CD14-positive monocyte (primary cell): Measurements from ENCODE around the gene GCK. TPM values are rescaled to one million over a fixed set of nuclear protein-coding genes. Genes with fewer than 3 reads are reported as not detected.

Source experiments
- DNase-seq, 3 donors: peaks; one replicate each; pipeline ENCODE4 v3.0.0-alpha.2; 2011 to 2022
- H2AFZ ChIP-seq: 2 replicates; pipeline ENCODE4 v1.6.0; 2012; ENCODE audit warnings: mild to moderate bottlenecking, low read depth, low read length, inconsistent platforms; ENCODE audit not compliant: insufficient read depth, poor library complexity, severe bottlenecking
- H3K27ac ChIP-seq, 2 donors: 1 replicate in 1 of 2; 2 replicates in 1 of 2; pipeline ENCODE4 v1.5.1; 2012 to 2013; ENCODE audit warnings: low read length in 2 of 2, control low read depth in 1 of 2, inconsistent platforms in 1 of 2, low read depth in 1 of 2, mild to moderate bottlenecking in 1 of 2
- H3K27me3 ChIP-seq, 2 donors: one replicate each; pipeline versions ENCODE4 v1.6.0 to v1.6.1; 2011 to 2013; ENCODE audit warnings: low read length in 2 of 2; ENCODE audit not compliant: control insufficient read depth in 2 of 2, insufficient read depth in 2 of 2
- H3K36me3 ChIP-seq, 2 donors: replicated peaks in 1 of 2; 1 replicate in 1 of 2; 2 replicates in 1 of 2; pipeline versions ENCODE4 v1.5.1 to v1.6.1; 2012 to 2013; ENCODE audit warnings: low read length in 2 of 2, control low read depth in 1 of 2, inconsistent platforms in 1 of 2, mild to moderate bottlenecking in 1 of 2; ENCODE audit not compliant: insufficient read depth in 2 of 2, control insufficient read depth in 1 of 2
- H3K4me1 ChIP-seq, 2 donors: 1 replicate in 1 of 2; 2 replicates in 1 of 2; pipeline versions ENCODE4 v1.5.1 to v1.6.1; 2012 to 2013; ENCODE audit warnings: low read length in 2 of 2, control low read depth in 1 of 2, inconsistent platforms in 1 of 2, mild to moderate bottlenecking in 1 of 2, moderate library complexity in 1 of 2; ENCODE audit not compliant: insufficient read depth in 2 of 2, control insufficient read depth in 1 of 2
- H3K4me2 ChIP-seq: replicated peaks from 2 replicates; pipeline ENCODE3; 2012; ENCODE audit warnings: low read length, moderate library complexity, mild to moderate bottlenecking; ENCODE audit not compliant: poor library complexity, severe bottlenecking; ENCODE audit errors: extremely low read depth
- H3K4me3 ChIP-seq, 3 experiments: fragments of 200-600 bp in 1 of 3; sonication (generic) in 1 of 3; replicated peaks in 1 of 3; 1 replicate in 2 of 3; 2 replicates in 1 of 3; pipeline ENCODE4 v1.5.1; 2011 to 2013; ENCODE audit warnings: low read length in 3 of 3, mild to moderate bottlenecking in 3 of 3, control low read depth in 2 of 3, low read depth in 2 of 3, inconsistent platforms in 1 of 3, moderate library complexity in 1 of 3
- H3K79me2 ChIP-seq: 2 replicates; pipeline ENCODE4 v1.6.0; 2012; ENCODE audit warnings: mild to moderate bottlenecking, control low read depth, inconsistent platforms, low read length, moderate library complexity; ENCODE audit not compliant: insufficient read depth
- H3K9ac ChIP-seq: 2 replicates; pipeline ENCODE4 v1.6.0; 2017; ENCODE audit warnings: low read length, mild to moderate bottlenecking; ENCODE audit not compliant: insufficient read depth, poor library complexity, severe bottlenecking
- H3K9me3 ChIP-seq, 2 donors: replicated peaks in 1 of 2; 1 replicate in 1 of 2; 2 replicates in 1 of 2; pipeline versions ENCODE4 v1.5.1 to v1.6.1; 2012 to 2013; ENCODE audit warnings: low read length in 2 of 2, control low read depth in 1 of 2; ENCODE audit not compliant: control insufficient read depth in 1 of 2, insufficient read depth in 1 of 2
- H4K20me1 ChIP-seq: 2 replicates; pipeline ENCODE4 v1.6.0; 2012; ENCODE audit warnings: mild to moderate bottlenecking, low read length, control low read depth, moderate library complexity; ENCODE audit not compliant: insufficient read depth
- H3K27ac Mint-ChIP-seq, 7 donors: one replicate each; pipeline ENCODE4 v1.8.0; 2020; ENCODE audit warnings: mild to moderate bottlenecking in 7 of 7, mixed read lengths in 7 of 7, moderate library complexity in 6 of 7, inconsistent platforms in 2 of 7
- H3K27me3 Mint-ChIP-seq, 3 donors: one replicate each; pipeline ENCODE4 v1.8.0; 2021 to 2022; ENCODE audit warnings: low read depth in 3 of 3, mild to moderate bottlenecking in 3 of 3, mixed read lengths in 3 of 3, moderate library complexity in 3 of 3, inconsistent platforms in 1 of 3
- H3K36me3 Mint-ChIP-seq, 2 donors: one replicate each; pipeline ENCODE4 v1.8.0; 2020; ENCODE audit warnings: mixed read lengths in 2 of 2, inconsistent platforms in 1 of 2, mild to moderate bottlenecking in 1 of 2
- H3K4me1 Mint-ChIP-seq: one replicate; pipeline ENCODE4 v1.8.0; 2020; ENCODE audit warnings: mild to moderate bottlenecking, mixed read lengths
- H3K4me3 Mint-ChIP-seq, 2 donors: one replicate each; pipeline ENCODE4 v1.8.0; 2020; ENCODE audit warnings: mild to moderate bottlenecking in 2 of 2, mixed read lengths in 2 of 2, moderate library complexity in 1 of 2
- H3K9me3 Mint-ChIP-seq, 7 donors: one replicate each; pipeline ENCODE4 v1.8.0; 2020 to 2022; ENCODE audit warnings: mixed read lengths in 7 of 7, mild to moderate bottlenecking in 6 of 7, moderate library complexity in 6 of 7, inconsistent platforms in 2 of 7
- whole genome bisulfite sequencing: methylation state at CpG from one replicate; pipeline ENCODE4 v1.1.5; 2013; ENCODE audit warnings: missing lambda C conversion rate; ENCODE audit not compliant: insufficient coverage; 5-methylcytosine and 5-hydroxymethylcytosine counted together
- intact Hi-C, 2 donors: fragments of 100-400 bp; cut with micrococcal nuclease; formaldehyde crosslinking; loops; one replicate each; pipeline versions ENCODE4 v1.15.0 to v1.15.1; 2023
- polyA plus RNA-seq, 3 donors: library from polyadenylated mRNA; depleted of rRNA in 1 of 3; unstranded in 2 of 3; stranded (reverse) in 1 of 3; fragments of 300-500 nt in 2 of 3; fragments of >200 nt in 1 of 3; fragmentation: Illumina TruSeq in 2 of 3; gene quantifications; 1 replicate in 2 of 3; 2 replicates in 1 of 3; pipeline ENCODE4 v1.2.3, GENCODE V29; 2012 to 2021
- TF ChIP-seq, protein P1 (sequence below): fragments of 200-600 bp; IDR thresholded peaks from one replicate; pipeline ENCODE4 v1.8.0; 2022; ENCODE audit warnings: antibody characterized with exemption, mild to moderate bottlenecking

The GCK gene
- polyA plus RNA-seq, 3 donors: not detected

GRCh38 chr7:44107116-44107960, 81.9 kb downstream of the GCK start:
- Histone ChIP-seq H3K9me3 (no peaks in the 10 kb centered on the region), H2AFZ (no peak overlapping the region), H3K27me3 (peaks cover 14 to 33% of the 10 kb centered on the region in 2 donors), H3K36me3 (no peaks in the 10 kb centered on the region), H4K20me1 (no peaks in the 10 kb centered on the region), H3K4me3 (no peak overlapping the region), H3K4me2 (no peak overlapping the region), H3K9ac (no peak overlapping the region), H3K79me2 (no peaks in the 10 kb centered on the region), H3K4me1 (peaks cover 0 to 5% of the 10 kb centered on the region in 2 donors), H3K27ac (no peak overlapping the region)
- TF ChIP-seq, protein P1, sequence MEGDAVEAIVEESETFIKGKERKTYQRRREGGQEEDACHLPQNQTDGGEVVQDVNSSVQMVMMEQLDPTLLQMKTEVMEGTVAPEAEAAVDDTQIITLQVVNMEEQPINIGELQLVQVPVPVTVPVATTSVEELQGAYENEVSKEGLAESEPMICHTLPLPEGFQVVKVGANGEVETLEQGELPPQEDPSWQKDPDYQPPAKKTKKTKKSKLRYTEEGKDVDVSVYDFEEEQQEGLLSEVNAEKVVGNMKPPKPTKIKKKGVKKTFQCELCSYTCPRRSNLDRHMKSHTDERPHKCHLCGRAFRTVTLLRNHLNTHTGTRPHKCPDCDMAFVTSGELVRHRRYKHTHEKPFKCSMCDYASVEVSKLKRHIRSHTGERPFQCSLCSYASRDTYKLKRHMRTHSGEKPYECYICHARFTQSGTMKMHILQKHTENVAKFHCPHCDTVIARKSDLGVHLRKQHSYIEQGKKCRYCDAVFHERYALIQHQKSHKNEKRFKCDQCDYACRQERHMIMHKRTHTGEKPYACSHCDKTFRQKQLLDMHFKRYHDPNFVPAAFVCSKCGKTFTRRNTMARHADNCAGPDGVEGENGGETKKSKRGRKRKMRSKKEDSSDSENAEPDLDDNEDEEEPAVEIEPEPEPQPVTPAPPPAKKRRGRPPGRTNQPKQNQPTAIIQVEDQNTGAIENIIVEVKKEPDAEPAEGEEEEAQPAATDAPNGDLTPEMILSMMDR: no peak
- Mint-ChIP-seq H3K36me3 (no peaks in the 10 kb centered on the region), H3K4me1 (peaks cover 3% of the 10 kb centered on the region), H3K27ac (no peak overlapping the region), H3K9me3 (peaks cover 0 to 8% (median 0%) of the 10 kb centered on the region in 7 donors), H3K4me3 (no peak overlapping the region), H3K27me3 (peaks cover 34 to 39% (median 36%) of the 10 kb centered on the region in 3 donors)
- intact Hi-C loops: no loop called here
- no peak for DNase-seq
- 93% methylated on average over 8 of the region's 18 CpGs for WGBS

DNA sequence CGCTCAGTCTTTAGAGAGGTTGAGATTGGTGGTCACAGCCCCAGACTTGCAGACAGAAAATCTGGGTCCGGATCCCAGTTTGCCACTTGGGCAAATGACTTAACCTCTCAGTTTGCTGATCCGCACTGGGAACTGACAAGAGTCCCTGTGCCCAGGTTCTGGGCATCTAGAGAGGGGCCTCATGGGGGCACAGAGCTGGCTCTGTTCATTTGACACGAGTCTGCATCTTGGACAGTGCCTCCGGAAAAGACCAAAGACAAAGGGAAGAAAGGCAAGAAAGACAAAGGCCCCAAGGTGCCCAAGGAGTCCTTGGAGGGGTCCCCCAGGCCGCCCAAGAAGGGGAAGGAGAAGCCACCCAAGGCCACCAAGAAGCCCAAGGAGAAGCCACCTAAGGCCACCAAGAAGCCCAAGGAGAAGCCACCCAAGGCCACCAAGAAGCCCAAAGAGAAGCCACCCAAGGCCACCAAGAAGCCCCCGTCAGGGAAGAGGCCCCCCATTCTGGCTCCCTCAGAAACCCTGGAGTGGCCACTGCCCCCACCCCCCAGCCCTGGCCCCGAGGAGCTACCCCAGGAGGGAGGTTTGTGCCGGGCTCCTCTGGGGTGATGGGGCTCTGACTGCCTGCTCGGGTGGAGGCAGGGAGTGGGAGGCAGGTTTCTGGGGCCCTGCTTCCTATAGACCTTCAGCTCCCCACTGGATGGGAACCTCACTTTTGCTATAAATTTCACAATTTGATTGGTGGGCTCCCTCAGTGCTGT, 82.8 kb downstream of the GCK start:
- Mint-ChIP-seq H3K27me3 (peaks cover 37 to 43% (median 38%) of the 10 kb centered on the region in 3 donors), H3K9me3 (peaks cover 0 to 8% (median 0%) of the 10 kb centered on the region in 7 donors), H3K27ac (no peak overlapping the region), H3K4me3 (no peak overlapping the region), H3K4me1 (peaks cover 3% of the 10 kb centered on the region), H3K36me3 (no peaks in the 10 kb centered on the region)
- Histone ChIP-seq H3K27ac (no peak overlapping the region), H3K79me2 (no peaks in the 10 kb centered on the region), H3K4me1 (peaks cover 0 to 5% of the 10 kb centered on the region in 2 donors), H3K4me3 (no peak overlapping the region), H3K4me2 (no peak overlapping the region), H3K9ac (no peak overlapping the region), H3K9me3 (no peaks in the 10 kb centered on the region), H3K36me3 (no peaks in the 10 kb centered on the region), H4K20me1 (no peaks in the 10 kb centered on the region), H3K27me3 (peaks cover 14 to 34% of the 10 kb centered on the region in 2 donors), H2AFZ (no peak overlapping the region)
- intact Hi-C loops: no loop called here
- WGBS: 74% methylated on average over 5 of the region's 10 CpGs
- DNase-seq: no peak
- TF ChIP-seq, protein P1: no peak
